GM18519 (cell line): ENCODE results near the gene MRPS18A.

ENCODE experiments used
- ATAC-seq: cut with Tn5 transposase; IDR thresholded peaks from one replicate; pipeline ENCODE4 v1.9.1; 2021; ENCODE audit warnings: mild to moderate bottlenecking, moderate library complexity; ENCODE audit not compliant: unreplicated experiment, low FRiP score

MRPS18A gene

GRCh38 chr6:43687437-43688347 is at the start of gene MRPS18A:
Gene MRPS18A, minus strand, starts transcription at chr6:43687791. Its CDS starts 12 bp downstream, at chr6:43687779.
- peak; percentile 57 for ATAC-seq

GRCh38 chr6:43736844-43737243 is 49.3 kb upstream of the MRPS18A start:
- ATAC-seq = no peak

GRCh38 chr6:43736211-43736786 is 48.7 kb upstream of the MRPS18A start:
- no peak for ATAC-seq

GRCh38 chr6:43735642-43736199 is 48.1 kb upstream of the MRPS18A start:
- ATAC-seq = no peak

GRCh38 chr6:43734294-43734665 is 46.7 kb upstream of the MRPS18A start:
- ATAC-seq = no peak

- no peak for ATAC-seq
Observed at GRCh38 chr6:43733471-43734293, 46.1 kb upstream of the MRPS18A start.

GRCh38 chr6:43730634-43731033 is 43.0 kb upstream of the MRPS18A start:
- ATAC-seq = no peak

GRCh38 chr6:43729537-43729936 is 41.9 kb upstream of the MRPS18A start:
- ATAC-seq = no peak

- ATAC-seq = no peak
Observed at GRCh38 chr6:43728586-43728985, 41.0 kb upstream of the MRPS18A start.

- no peak for ATAC-seq
Observed at GRCh38 chr6:43727634-43728033, 40.0 kb upstream of the MRPS18A start.

- ATAC-seq = no peak
Observed at GRCh38 chr6:43725643-43726580, 38.3 kb upstream of the MRPS18A start.

- ATAC-seq = peak; percentile 35
Observed at GRCh38 chr6:43724914-43725642, 37.5 kb upstream of the MRPS18A start.

GRCh38 chr6:43724354-43724753 is 36.8 kb upstream of the MRPS18A start:
- no peak for ATAC-seq

GRCh38 chr6:43723737-43724295 is 36.2 kb upstream of the MRPS18A start:
- ATAC-seq = no peak

GRCh38 chr6:43722920-43723545 is 35.4 kb upstream of the MRPS18A start:
- ATAC-seq = no peak

- ATAC-seq = no peak
Observed at GRCh38 chr6:43720999-43721398, 33.4 kb upstream of the MRPS18A start.

GRCh38 chr6:43719511-43719910 is 31.9 kb upstream of the MRPS18A start:
- ATAC-seq = no peak

- ATAC-seq = no peak
Observed at GRCh38 chr6:43718387-43719105, 31.0 kb upstream of the MRPS18A start.
